GM12872 (cell line): Measurements from ENCODE around the gene RSAD2.

Experiments used
- CTCF ChIP-seq: IDR thresholded peaks from 3 replicates; pipeline ENCODE4 v1.5.1; 2011; ENCODE audit warnings: low read depth, mild to moderate bottlenecking, low read length, moderate library complexity; ENCODE audit not compliant: insufficient read depth

Gene RSAD2

GRCh38 chr2:6909431-6910385, 32.1 kb downstream of the RSAD2 start:
- no peak for TF ChIP-seq CTCF

- TF ChIP-seq CTCF, result no peak
Measured at GRCh38 chr2:6911721-6912120, 34.1 kb downstream of the RSAD2 start.

- TF ChIP-seq CTCF, result no peak
Measured at GRCh38 chr2:6913415-6914157, 36.0 kb downstream of the RSAD2 start.

- TF ChIP-seq CTCF, result no peak
Measured at GRCh38 chr2:6914828-6915227, 37.3 kb downstream of the RSAD2 start.

- TF ChIP-seq CTCF, result no peak
Measured at GRCh38 chr2:6915399-6915798, 37.8 kb downstream of the RSAD2 start.

GRCh38 chr2:6916224-6916623, 38.6 kb downstream of the RSAD2 start:
- TF ChIP-seq CTCF, result no peak

- TF ChIP-seq CTCF, result no peak
Measured at GRCh38 chr2:6916736-6917070, 39.1 kb downstream of the RSAD2 start.
